ENCODE results near the gene DDX17. TPM values are rescaled to one million over a fixed set of nuclear protein-coding genes. Genes with fewer than 3 reads are reported as not detected.

DDX17 gene
- total RNA-seq, 2 donors from 2014 or later: 663 to 682 TPM

DNA sequence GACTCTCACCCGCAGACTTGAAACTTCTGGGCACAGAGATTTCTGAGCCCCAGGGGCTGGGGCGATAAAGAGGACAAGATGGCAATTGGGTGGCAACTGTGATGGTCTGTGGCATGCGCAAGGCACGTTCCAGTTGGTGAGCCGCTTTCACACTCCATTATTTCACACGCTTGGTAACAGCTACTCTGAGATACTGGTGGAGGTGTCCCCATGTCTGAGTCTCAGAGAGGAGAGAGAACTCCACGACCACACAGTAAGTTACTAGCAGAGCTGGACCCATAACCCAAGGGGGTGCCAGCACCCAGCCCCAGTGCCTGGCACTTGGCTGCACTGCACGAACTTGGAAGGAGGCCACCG, 45.1 kb downstream of the DDX17 start:
- Histone ChIP-seq H3K27ac (no peak overlapping the region), H3K9me3 (no peaks in the 10 kb centered on the region), H3K27me3 (replicated peaks; ENCODE audit: insufficient read depth) (no peaks in the 10 kb centered on the region), H3K4me3 (peak overlapping the region; percentile 53), H3K36me3 (no peaks in the 10 kb centered on the region), H3K4me1 (ENCODE audit: control insufficient read depth in 1 of 2, low read depth in 2 of 2) (peaks cover 0 to 14% of the 10 kb centered on the region in 2 donors)
- ATAC-seq (ENCODE audit: insufficient number of reproducible peaks, low FRiP score, low read depth): no peak
- TF ChIP-seq, protein P1, sequence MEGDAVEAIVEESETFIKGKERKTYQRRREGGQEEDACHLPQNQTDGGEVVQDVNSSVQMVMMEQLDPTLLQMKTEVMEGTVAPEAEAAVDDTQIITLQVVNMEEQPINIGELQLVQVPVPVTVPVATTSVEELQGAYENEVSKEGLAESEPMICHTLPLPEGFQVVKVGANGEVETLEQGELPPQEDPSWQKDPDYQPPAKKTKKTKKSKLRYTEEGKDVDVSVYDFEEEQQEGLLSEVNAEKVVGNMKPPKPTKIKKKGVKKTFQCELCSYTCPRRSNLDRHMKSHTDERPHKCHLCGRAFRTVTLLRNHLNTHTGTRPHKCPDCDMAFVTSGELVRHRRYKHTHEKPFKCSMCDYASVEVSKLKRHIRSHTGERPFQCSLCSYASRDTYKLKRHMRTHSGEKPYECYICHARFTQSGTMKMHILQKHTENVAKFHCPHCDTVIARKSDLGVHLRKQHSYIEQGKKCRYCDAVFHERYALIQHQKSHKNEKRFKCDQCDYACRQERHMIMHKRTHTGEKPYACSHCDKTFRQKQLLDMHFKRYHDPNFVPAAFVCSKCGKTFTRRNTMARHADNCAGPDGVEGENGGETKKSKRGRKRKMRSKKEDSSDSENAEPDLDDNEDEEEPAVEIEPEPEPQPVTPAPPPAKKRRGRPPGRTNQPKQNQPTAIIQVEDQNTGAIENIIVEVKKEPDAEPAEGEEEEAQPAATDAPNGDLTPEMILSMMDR (IDR thresholded peaks at IDR 0.05): no peak
- no peak for DNase-seq (ENCODE audit: low spot score)

DNA sequence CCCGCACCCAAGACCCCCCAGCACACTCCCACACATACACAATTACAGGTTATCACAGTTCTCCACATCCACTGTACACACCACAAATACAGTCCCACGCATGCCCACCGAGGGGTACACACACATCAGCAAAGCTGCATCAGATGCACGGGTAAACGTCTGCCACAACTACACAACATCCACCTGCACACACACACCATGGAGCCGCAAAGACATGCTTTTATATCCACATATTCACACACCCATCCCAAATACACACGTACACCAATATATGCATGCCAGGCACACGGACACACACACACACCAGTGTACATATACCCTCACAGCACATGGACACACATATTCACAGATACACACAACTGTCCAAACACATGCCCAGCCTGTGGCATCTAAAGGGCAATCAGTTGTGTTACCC, 45.7 kb downstream of the DDX17 start:
- no peak for DNase-seq (ENCODE audit: low spot score)
- no peaks in the 10 kb centered on the region for H3K27me3 ChIP-seq (replicated peaks; ENCODE audit: insufficient read depth)
- peaks cover 0 to 17% of the 10 kb centered on the region in 2 donors for H3K4me1 ChIP-seq (ENCODE audit: control insufficient read depth in 1 of 2, low read depth in 2 of 2)

DNA sequence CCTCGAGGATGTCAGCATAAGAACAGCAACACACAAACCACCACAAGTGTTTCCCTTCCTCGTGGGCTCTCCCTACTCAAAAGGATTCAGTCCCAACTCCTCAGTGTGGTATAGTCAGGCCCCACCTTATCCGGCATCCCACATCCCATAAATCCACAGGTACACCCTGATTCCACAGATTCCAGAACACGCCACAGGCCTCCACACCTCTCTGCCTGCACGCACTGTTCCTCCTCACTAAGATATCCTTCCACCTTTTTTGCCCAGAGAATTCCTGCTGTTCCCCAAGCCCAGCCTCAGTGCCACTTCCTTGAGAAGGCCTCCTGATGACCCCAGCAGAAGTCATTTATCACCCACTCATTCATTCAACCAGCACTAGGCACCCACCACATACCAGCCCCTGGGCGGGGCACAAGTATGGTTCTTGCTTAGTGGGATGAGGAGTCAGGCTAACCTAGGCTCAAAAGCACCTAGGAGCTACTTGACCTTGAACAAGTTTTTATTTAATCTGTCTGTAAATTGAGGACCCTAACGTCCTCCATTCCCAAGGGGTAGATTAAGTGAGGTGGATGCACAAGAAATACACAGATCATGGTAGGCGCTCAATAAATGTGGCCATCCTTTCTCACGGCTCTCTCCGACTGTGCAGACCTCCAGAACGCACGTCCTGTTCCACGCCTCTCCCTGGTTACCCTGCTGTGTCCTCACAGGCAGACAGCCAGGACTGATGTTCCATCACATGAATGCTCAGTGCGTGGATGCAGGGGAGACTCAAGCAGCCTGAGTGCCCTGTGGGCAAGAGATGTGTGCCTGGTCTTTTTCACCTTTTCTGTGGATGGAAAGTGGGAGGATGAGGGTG, 49.0 kb downstream of the DDX17 start:
- TF ChIP-seq, protein P1 (IDR thresholded peaks at IDR 0.05): no peak
- no peaks in the 10 kb centered on the region for H3K9me3 ChIP-seq
- no peak overlapping the region for H3K4me3 ChIP-seq
- no peak for ATAC-seq (ENCODE audit: insufficient number of reproducible peaks, low FRiP score, low read depth)
- peaks cover 5 to 36% of the 10 kb centered on the region in 2 donors for H3K4me1 ChIP-seq (ENCODE audit: control insufficient read depth in 1 of 2, low read depth in 2 of 2)
- no peak for DNase-seq (ENCODE audit: low spot score)
- H3K27me3 ChIP-seq (replicated peaks; ENCODE audit: insufficient read depth): no peaks in the 10 kb centered on the region
- no peak overlapping the region for H3K27ac ChIP-seq
- no peaks in the 10 kb centered on the region for H3K36me3 ChIP-seq

More for the DNA sequence above, 45.7 kb downstream of the DDX17 start:
- TF ChIP-seq, protein P1 (IDR thresholded peaks at IDR 0.05): no peak
- ATAC-seq (ENCODE audit: insufficient number of reproducible peaks, low FRiP score, low read depth): no peak
- H3K4me3 ChIP-seq: no peak overlapping the region
- no peaks in the 10 kb centered on the region for H3K36me3 ChIP-seq
- H3K27ac ChIP-seq: no peak overlapping the region
- no peaks in the 10 kb centered on the region for H3K9me3 ChIP-seq

DNA sequence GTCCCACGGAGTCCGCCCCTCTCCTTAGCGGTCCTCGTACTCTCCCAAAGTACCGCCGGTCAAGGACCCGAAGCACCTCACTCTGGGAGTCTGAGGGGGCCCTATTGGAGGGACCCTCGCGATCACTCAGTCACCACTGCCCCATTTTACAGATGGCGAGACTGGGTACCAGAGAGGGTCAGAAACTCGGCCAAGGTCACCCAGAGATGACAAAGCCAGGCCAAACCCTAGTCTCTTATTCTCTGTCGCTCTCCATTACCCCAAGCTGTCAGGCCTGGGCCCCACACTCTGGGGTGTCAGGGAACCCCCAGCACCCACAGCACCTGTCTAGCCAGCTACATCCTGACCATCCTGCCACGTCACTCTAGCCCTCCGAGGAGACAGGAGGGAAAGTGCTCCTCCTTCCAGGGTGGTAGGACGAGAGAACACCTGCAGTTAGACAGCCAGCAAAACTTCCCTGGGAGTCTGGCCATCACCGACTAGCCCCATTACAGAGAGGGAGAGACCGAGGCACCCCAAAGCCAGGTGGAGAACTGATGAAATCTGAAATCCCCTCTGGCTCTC, 49.8 kb downstream of the DDX17 start:
- Histone ChIP-seq H3K27ac (no peak overlapping the region), H3K4me3 (no peak overlapping the region)

More for the DNA sequence above, 49.8 kb downstream of the DDX17 start:
- H3K27me3 ChIP-seq (replicated peaks; ENCODE audit: insufficient read depth): no peaks in the 10 kb centered on the region
- peaks cover 5 to 30% of the 10 kb centered on the region in 2 donors for H3K4me1 ChIP-seq (ENCODE audit: control insufficient read depth in 1 of 2, low read depth in 2 of 2)
- TF ChIP-seq, protein P1 (IDR thresholded peaks at IDR 0.05): no peak
- DNase-seq (ENCODE audit: low spot score) (no peak), ATAC-seq (ENCODE audit: insufficient number of reproducible peaks, low FRiP score, low read depth) (no peak)
- H3K36me3 ChIP-seq: no peaks in the 10 kb centered on the region
- no peaks in the 10 kb centered on the region for H3K9me3 ChIP-seq

All from thoracic aorta (tissue), 2 donors.